GM23338 (cell line): ENCODE data around the gene RSPH1. TPM values are rescaled to one million over a fixed set of nuclear protein-coding genes. Genes with fewer than 3 reads are reported as not detected.

Source experiments
- CREB1 ChIP-seq: fragments of 250-450 bp; sonication (Bioruptor Pico); IDR thresholded peaks from 2 replicates; pipeline ENCODE4 v1.5.0; 2020; ENCODE audit warnings: low read depth, mild to moderate bottlenecking, moderate library complexity
- JUNB ChIP-seq: IDR thresholded peaks from one replicate; pipeline ENCODE4 v1.6.1; 2016; ENCODE audit warnings: antibody characterized with exemption; ENCODE audit not compliant: unreplicated experiment
- NANOG ChIP-seq: IDR thresholded peaks from 2 replicates; pipeline ENCODE4 v1.6.1; 2016; ENCODE audit warnings: antibody characterized with exemption, borderline replicate concordance
- POLR2AphosphoS5 ChIP-seq: IDR thresholded peaks from 2 replicates; pipeline ENCODE4 v1.6.1; 2016; ENCODE audit warnings: antibody characterized with exemption, low read depth
- ZNF114 ChIP-seq: fragments of 250-450 bp; sonication (Bioruptor Pico); IDR thresholded peaks from 2 replicates; pipeline ENCODE4 v1.5.0; 2020; ENCODE audit warnings: mild to moderate bottlenecking, moderate library complexity
- ZNF462 ChIP-seq: fragments of 250-450 bp; sonication (Bioruptor Pico); IDR thresholded peaks from 2 replicates; pipeline ENCODE4 v1.5.0; 2020; ENCODE audit warnings: mild to moderate bottlenecking, moderate library complexity
- polyA plus RNA-seq: library from polyadenylated mRNA; unstranded; fragments of >200 nt; fragmentation: Nextera tagmentation; extraction: Ambion mirVana; gene quantifications from 2 replicates; pipeline ENCODE4 v1.2.1, GENCODE V29; 2016
- total RNA-seq: library from RNA; depleted of rRNA; stranded (reverse); fragments of >200 nt; shearing (Covaris generic); gene quantifications from 2 replicates; pipeline ENCODE4 v1.2.3, GENCODE V29; 2014
- TF ChIP-seq, protein P1 (sequence below), 2 experiments: fragments of 200-600 bp in 1 of 2; sonication (generic) in 1 of 2; conservative IDR thresholded peaks; 2 replicates each; pipeline versions ENCODE4 v1.5.1 to v1.6.1; 2016 to 2017; ENCODE audit warnings: antibody characterized with exemption in 2 of 2, low read depth in 2 of 2, mild to moderate bottlenecking in 2 of 2, moderate library complexity in 1 of 2
- TF ChIP-seq, protein P2 (sequence below): IDR thresholded peaks from 2 replicates; pipeline ENCODE4 v1.6.1; 2016; ENCODE audit warnings: antibody characterized with exemption

RSPH1 gene
- total and polyA plus RNA-seq, 2 experiments from 2014 or later: 0.23 TPM; not detected in 1

GRCh38 chr21:42532466-42533181 lies 36.6 kb upstream of the RSPH1 start (continued):
- TF ChIP-seq ZNF462 (no peak), POLR2AphosphoS5 (no peak), JUNB (no peak), CREB1 (no peak), NANOG (no peak), ZNF114 (no peak)
- TF ChIP-seq, protein P1, sequence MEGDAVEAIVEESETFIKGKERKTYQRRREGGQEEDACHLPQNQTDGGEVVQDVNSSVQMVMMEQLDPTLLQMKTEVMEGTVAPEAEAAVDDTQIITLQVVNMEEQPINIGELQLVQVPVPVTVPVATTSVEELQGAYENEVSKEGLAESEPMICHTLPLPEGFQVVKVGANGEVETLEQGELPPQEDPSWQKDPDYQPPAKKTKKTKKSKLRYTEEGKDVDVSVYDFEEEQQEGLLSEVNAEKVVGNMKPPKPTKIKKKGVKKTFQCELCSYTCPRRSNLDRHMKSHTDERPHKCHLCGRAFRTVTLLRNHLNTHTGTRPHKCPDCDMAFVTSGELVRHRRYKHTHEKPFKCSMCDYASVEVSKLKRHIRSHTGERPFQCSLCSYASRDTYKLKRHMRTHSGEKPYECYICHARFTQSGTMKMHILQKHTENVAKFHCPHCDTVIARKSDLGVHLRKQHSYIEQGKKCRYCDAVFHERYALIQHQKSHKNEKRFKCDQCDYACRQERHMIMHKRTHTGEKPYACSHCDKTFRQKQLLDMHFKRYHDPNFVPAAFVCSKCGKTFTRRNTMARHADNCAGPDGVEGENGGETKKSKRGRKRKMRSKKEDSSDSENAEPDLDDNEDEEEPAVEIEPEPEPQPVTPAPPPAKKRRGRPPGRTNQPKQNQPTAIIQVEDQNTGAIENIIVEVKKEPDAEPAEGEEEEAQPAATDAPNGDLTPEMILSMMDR (conservative IDR thresholded peaks at IDR 0.05; ENCODE audit: low read depth in 2 of 2): no peak
- TF ChIP-seq, protein P2, sequence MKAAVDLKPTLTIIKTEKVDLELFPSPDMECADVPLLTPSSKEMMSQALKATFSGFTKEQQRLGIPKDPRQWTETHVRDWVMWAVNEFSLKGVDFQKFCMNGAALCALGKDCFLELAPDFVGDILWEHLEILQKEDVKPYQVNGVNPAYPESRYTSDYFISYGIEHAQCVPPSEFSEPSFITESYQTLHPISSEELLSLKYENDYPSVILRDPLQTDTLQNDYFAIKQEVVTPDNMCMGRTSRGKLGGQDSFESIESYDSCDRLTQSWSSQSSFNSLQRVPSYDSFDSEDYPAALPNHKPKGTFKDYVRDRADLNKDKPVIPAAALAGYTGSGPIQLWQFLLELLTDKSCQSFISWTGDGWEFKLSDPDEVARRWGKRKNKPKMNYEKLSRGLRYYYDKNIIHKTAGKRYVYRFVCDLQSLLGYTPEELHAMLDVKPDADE: no peak
